Gastroesophageal sphincter (tissue), 4 donors: ENCODE data around the gene TRIM52. TPM values are rescaled to one million over a fixed set of nuclear protein-coding genes. Genes with fewer than 3 reads are reported as not detected.

Experiments
- ATAC-seq: fragments of 150-250 bp; one replicate; pipeline ENCODE4 v1.9.1; 2016; ENCODE audit warnings: mild to moderate bottlenecking, moderate library complexity
- H3K27ac ChIP-seq, 4 donors: fragments of 200-600 bp; sonication (generic) in 3 of 4; 1 replicate in 3 of 4; 2 replicates in 1 of 4; pipeline ENCODE4 v1.5.1; 2016 to 2019
- H3K27me3 ChIP-seq: fragments of 200-600 bp; sonication (generic); one replicate; pipeline ENCODE4 v1.5.1; 2019
- H3K36me3 ChIP-seq, 2 donors: fragments of 200-600 bp; sonication (generic); one replicate each; pipeline ENCODE4 v1.5.1; 2019; ENCODE audit warnings: control low read depth in 1 of 2
- H3K4me1 ChIP-seq, 3 donors: fragments of 200-600 bp; sonication (generic); 1 replicate in 2 of 3; 2 replicates in 1 of 3; pipeline ENCODE4 v1.5.1; 2016 to 2019; ENCODE audit warnings: control low read depth in 2 of 3
- H3K4me3 ChIP-seq, 2 donors: fragments of 200-600 bp; sonication (generic); one replicate each; pipeline ENCODE4 v1.5.1; 2019; ENCODE audit warnings: mild to moderate bottlenecking in 1 of 2, moderate library complexity in 1 of 2
- H3K9me3 ChIP-seq, 3 donors: fragments of 200-600 bp; sonication (generic); one replicate each; pipeline ENCODE4 v1.5.1; 2017 to 2019; ENCODE audit warnings: control low read depth in 2 of 3
- CTCF ChIP-seq, 4 experiments: fragments of 200-600 bp in 2 of 4; fragments of 450-650 bp in 2 of 4; sonication (generic) in 1 of 4; IDR thresholded peaks; one replicate each; pipeline ENCODE4 v1.5.1; 2017 to 2019; ENCODE audit warnings: antibody characterized with exemption in 4 of 4, mild to moderate bottlenecking in 2 of 4, moderate library complexity in 2 of 4
- EP300 ChIP-seq: sonication (generic); formaldehyde crosslinking; IDR thresholded peaks from one replicate; pipeline ENCODE4 v1.6.1; 2017; ENCODE audit warnings: antibody characterized with exemption, mild to moderate bottlenecking
- POLR2A ChIP-seq, 2 donors: fragments of 450-650 bp; IDR thresholded peaks; one replicate each; pipeline ENCODE4 v1.6.1; 2017; ENCODE audit warnings: antibody characterized with exemption in 2 of 2, mild to moderate bottlenecking in 2 of 2, moderate library complexity in 1 of 2
- POLR2AphosphoS5 ChIP-seq: sonication (generic); formaldehyde crosslinking; IDR thresholded peaks from one replicate; pipeline ENCODE4 v1.6.1; 2017; ENCODE audit warnings: antibody characterized with exemption
- WGBS, 2 donors: methylation state at CpG; one replicate each; pipeline ENCODE4 v1.1.5; 2018; ENCODE audit warnings: low coverage in 1 of 2; 5-methylcytosine and 5-hydroxymethylcytosine counted together
- total RNA-seq, 4 donors: library from RNA; depleted of rRNA; stranded (reverse); fragments of >200 nt; gene quantifications; one replicate each; pipeline ENCODE4 v1.1.0, GENCODE V29; 2016

TRIM52 gene
- total RNA-seq, 4 donors from 2014 or later, result 15.9 to 34.7 (median 22.2) TPM

GRCh38 chr5:181221792-181222629, 38.9 kb downstream of the TRIM52 start:
- Histone ChIP-seq H3K27me3 (no peaks in the 10 kb centered on the region), H3K4me3 (peak overlapping the region; percentile 59 to 74), H3K4me1 (peaks cover 0 to 53% (median 7%) of the 10 kb centered on the region in 3 donors), H3K27ac (peak overlapping the region; percentile 86 to 95 (median 92)), H3K36me3 (peaks cover 0 to 2% of the 10 kb centered on the region in 2 donors), H3K9me3 (no peaks in the 10 kb centered on the region)
- peak; percentile 64 for ATAC-seq
- TF ChIP-seq CTCF (IDR thresholded peaks at IDR 0.05), result no peak
- TF ChIP-seq EP300, result no peak
- peak; percentile 58 for TF ChIP-seq POLR2AphosphoS5
- TF ChIP-seq POLR2A (IDR thresholded peaks at IDR 0.05), result peak; percentile 24 to 38
- 0 to 14% methylated on average over 6 to 9 of the region's 50 CpGs for WGBS, 2 donors

- peak overlapping the region in 1 of 2 donors; percentile 59 for H3K4me3 ChIP-seq
- TF ChIP-seq POLR2AphosphoS5 (no peak), EP300 (no peak), POLR2A (IDR thresholded peaks at IDR 0.05) (no peak), CTCF (IDR thresholded peaks at IDR 0.05) (no peak)
- H3K9me3 ChIP-seq, result no peaks in the 10 kb centered on the region
- no peak for ATAC-seq
- no peaks in the 10 kb centered on the region for H3K36me3 ChIP-seq
- 46 to 69% methylated on average over 16 to 25 of the region's 27 CpGs for WGBS, 2 donors
- H3K4me1 ChIP-seq, result peaks cover 0 to 58% (median 7%) of the 10 kb centered on the region in 3 donors
- H3K27me3 ChIP-seq, result no peaks in the 10 kb centered on the region
- H3K27ac ChIP-seq, result peak overlapping the region in 3 of 4 donors; percentile 86 to 95 (median 92)
These were observed 39.7 kb downstream of the TRIM52 start for GRCh38 chr5:181221105-181221791.

GRCh38 chr5:181220178-181220515, 40.8 kb downstream of the TRIM52 start:
- H3K36me3 ChIP-seq, result no peaks in the 10 kb centered on the region
- H3K9me3 ChIP-seq, result no peaks in the 10 kb centered on the region
- no peak for TF ChIP-seq EP300
- no peak for TF ChIP-seq POLR2A (IDR thresholded peaks at IDR 0.05)
- no peak for TF ChIP-seq CTCF (IDR thresholded peaks at IDR 0.05)
- no peak for TF ChIP-seq POLR2AphosphoS5
- no peaks in the 10 kb centered on the region for H3K27me3 ChIP-seq
- no peak for ATAC-seq
- peaks cover 0 to 54% (median 7%) of the 10 kb centered on the region in 3 donors for H3K4me1 ChIP-seq
- 73 to 84% methylated on average over 3 to 5 of the region's 10 CpGs for WGBS, 2 donors
- no peak overlapping the region for H3K4me3 ChIP-seq
- no peak overlapping the region for H3K27ac ChIP-seq

GRCh38 chr5:181219262-181220177, 41.4 kb downstream of the TRIM52 start:
- ATAC-seq, result no peak
- H3K27ac ChIP-seq, result no peak overlapping the region
- TF ChIP-seq EP300 (no peak), POLR2AphosphoS5 (no peak), CTCF (IDR thresholded peaks at IDR 0.05) (no peak), POLR2A (IDR thresholded peaks at IDR 0.05) (no peak)

More at GRCh38 chr5:181219262-181220177, 41.4 kb downstream of the TRIM52 start:
- Histone ChIP-seq H3K27me3 (no peaks in the 10 kb centered on the region), H3K4me3 (no peak overlapping the region), H3K36me3 (no peaks in the 10 kb centered on the region), H3K9me3 (no peaks in the 10 kb centered on the region), H3K4me1 (peaks cover 0 to 47% (median 5%) of the 10 kb centered on the region in 3 donors)
- 55 to 62% methylated on average over 23 to 34 of the region's 49 CpGs for WGBS, 2 donors
